ENCODE measurements around the gene CCDC32.
A peak's percentile ranks its signal among the peaks of the same experiment; 100 is the strongest.

CCDC32 gene

GRCh38 chr15:40543082-40543481 lies 21.8 kb downstream of the CCDC32 start:
- Histone ChIP-seq H3K27me3 (no peaks in the 10 kb centered on the region), H3K4me1 (peaks cover 21 to 35% (median 28%) of the 10 kb centered on the region in 10 experiments), H3K27ac (0 out of 22 replicates have a peak overlapping the region, but pooled peaks of 1 of the 11 experiments have one; percentile 23), H3K4me3 (no peak overlapping the region), H3K36me3 (peaks cover 8 to 61% (median 17%) of the 10 kb centered on the region in 11 experiments; a peak in 19 of 22 replicates), H3K9me3 (replicated peaks in 1 of 11) (no peaks in the 10 kb centered on the region), H4K20me1 (peaks cover 0 to 41% (median 0%) of the 10 kb centered on the region in 11 experiments; a peak in 3 of 22 replicates), H3K4me2 (peak overlapping the region in 6 of 11 experiments; percentile 71 to 90 (median 76); a peak in 7 of 22 replicates), H3K9ac (no peak overlapping the region)
- TF ChIP-seq Cebpa-rat (IDR thresholded peaks at IDR 0.05) = no peak

- Histone ChIP-seq H4K20me1 (peaks cover 0 to 23% (median 0%) of the 10 kb centered on the region in 11 experiments; a peak in 3 of 22 replicates), H3K27me3 (no peaks in the 10 kb centered on the region), H3K9me3 (replicated peaks in 1 of 11) (peaks cover 0 to 13% (median 0%) of the 10 kb centered on the region in 11 experiments; a peak in 6 of 22 replicates), H3K4me2 (no peak overlapping the region), H3K36me3 (peaks cover 0 to 80% (median 8%) of the 10 kb centered on the region in 11 experiments; a peak in 8 of 22 replicates), H3K9ac (no peak overlapping the region), H3K4me3 (no peak overlapping the region), H3K4me1 (peaks cover 5 to 20% (median 15%) of the 10 kb centered on the region in 10 experiments), H3K27ac (no peak overlapping the region)
- TF ChIP-seq Cebpa-rat (IDR thresholded peaks at IDR 0.05) = no peak
These were observed 25.9 kb downstream of the CCDC32 start for GRCh38 chr15:40538976-40539375.

GRCh38 chr15:40536501-40536900 lies 28.3 kb downstream of the CCDC32 start:
- TF ChIP-seq Cebpa-rat (IDR thresholded peaks at IDR 0.05) = no peak

GRCh38 chr15:40534371-40534770 lies 30.5 kb downstream of the CCDC32 start:
- Histone ChIP-seq H3K4me3 (no peak overlapping the region), H3K36me3 (peaks cover 0 to 70% (median 8%) of the 10 kb centered on the region in 11 experiments; a peak in 8 of 22 replicates), H3K4me2 (peak overlapping the region in 3 of 11 experiments; percentile 2 to 29 (median 6); a peak in 3 of 22 replicates), H3K4me1 (peaks cover 0 to 10% (median 7%) of the 10 kb centered on the region in 10 experiments; a peak in 6 of 20 replicates), H3K27ac (no peak overlapping the region), H3K9ac (no peak overlapping the region), H3K9me3 (replicated peaks in 1 of 11) (peaks cover 0 to 15% (median 0%) of the 10 kb centered on the region in 11 experiments; a peak in 6 of 22 replicates), H4K20me1 (peaks cover 0 to 7% (median 0%) of the 10 kb centered on the region in 11 experiments; a peak in 1 of 22 replicates), H3K27me3 (no peaks in the 10 kb centered on the region)
- no peak for TF ChIP-seq Cebpa-rat (IDR thresholded peaks at IDR 0.05)

More at GRCh38 chr15:40536501-40536900, 28.3 kb downstream of the CCDC32 start:
- Histone ChIP-seq H4K20me1 (peaks cover 0 to 15% (median 0%) of the 10 kb centered on the region in 11 experiments; a peak in 1 of 22 replicates), H3K9me3 (replicated peaks in 1 of 11) (peaks cover 0 to 15% (median 0%) of the 10 kb centered on the region in 11 experiments; a peak in 6 of 22 replicates), H3K27ac (no peak overlapping the region), H3K9ac (no peak overlapping the region), H3K4me3 (no peak overlapping the region), H3K4me1 (peaks cover 0 to 10% (median 7%) of the 10 kb centered on the region in 10 experiments; a peak in 6 of 20 replicates), H3K27me3 (no peaks in the 10 kb centered on the region), H3K36me3 (peaks cover 0 to 84% (median 8%) of the 10 kb centered on the region in 11 experiments; a peak in 8 of 22 replicates), H3K4me2 (no peak overlapping the region)

- Histone ChIP-seq H3K9me3 (replicated peaks in 1 of 11) (peaks cover 0 to 15% (median 0%) of the 10 kb centered on the region in 11 experiments; a peak in 6 of 22 replicates), H3K4me1 (peaks cover 0 to 10% (median 7%) of the 10 kb centered on the region in 10 experiments; a peak in 6 of 20 replicates), H3K4me3 (no peak overlapping the region), H3K27ac (no peak overlapping the region), H3K27me3 (no peaks in the 10 kb centered on the region), H3K9ac (no peak overlapping the region), H3K4me2 (peak overlapping the region in 1 of 11 experiments; percentile 29; a peak in 2 of 22 replicates), H3K36me3 (peaks cover 0 to 65% (median 5%) of the 10 kb centered on the region in 11 experiments; a peak in 8 of 22 replicates), H4K20me1 (peaks cover 0 to 2% (median 0%) of the 10 kb centered on the region in 11 experiments; a peak in 1 of 22 replicates)
- TF ChIP-seq Cebpa-rat (IDR thresholded peaks at IDR 0.05) = no peak
These were observed 31.0 kb downstream of the CCDC32 start for GRCh38 chr15:40533763-40534364.

- Histone ChIP-seq H3K4me3 (no peak overlapping the region), H3K4me1 (no peaks in the 10 kb centered on the region), H3K9me3 (replicated peaks in 1 of 11) (peaks cover 0 to 2% (median 0%) of the 10 kb centered on the region in 11 experiments; a peak in 1 of 22 replicates), H3K27ac (no peak overlapping the region), H3K36me3 (peaks cover 0 to 15% (median 0%) of the 10 kb centered on the region in 11 experiments; a peak in 4 of 22 replicates), H4K20me1 (no peaks in the 10 kb centered on the region), H3K4me2 (no peak overlapping the region), H3K27me3 (no peaks in the 10 kb centered on the region), H3K9ac (no peak overlapping the region)
- TF ChIP-seq Cebpa-rat (IDR thresholded peaks at IDR 0.05) = no peak
These were observed 36.0 kb downstream of the CCDC32 start for GRCh38 chr15:40528801-40529200.

- Histone ChIP-seq H3K4me1 (peaks cover 0 to 11% (median 2%) of the 10 kb centered on the region in 10 experiments; a peak in 9 of 20 replicates), H3K4me3 (no peak overlapping the region), H3K9ac (no peak overlapping the region), H4K20me1 (no peaks in the 10 kb centered on the region), H3K9me3 (replicated peaks in 1 of 11) (no peaks in the 10 kb centered on the region), H3K4me2 (no peak overlapping the region), H3K36me3 (no peaks in the 10 kb centered on the region; a peak in 1 of 22 replicates), H3K27me3 (no peaks in the 10 kb centered on the region), H3K27ac (no peak overlapping the region)
- no peak for TF ChIP-seq Cebpa-rat (IDR thresholded peaks at IDR 0.05)
These were observed 39.0 kb downstream of the CCDC32 start for GRCh38 chr15:40525855-40526254.

- Histone ChIP-seq H3K4me2 (no peak overlapping the region), H4K20me1 (no peaks in the 10 kb centered on the region), H3K36me3 (no peaks in the 10 kb centered on the region; a peak in 1 of 22 replicates), H3K27me3 (no peaks in the 10 kb centered on the region), H3K9me3 (replicated peaks in 1 of 11) (no peaks in the 10 kb centered on the region), H3K27ac (no peak overlapping the region), H3K4me1 (peaks cover 0 to 16% (median 5%) of the 10 kb centered on the region in 10 experiments; a peak in 10 of 20 replicates), H3K4me3 (no peak overlapping the region), H3K9ac (no peak overlapping the region)
- TF ChIP-seq Cebpa-rat (IDR thresholded peaks at IDR 0.05) = no peak
These were observed 41.2 kb downstream of the CCDC32 start for GRCh38 chr15:40523611-40524010.

- H3K27me3 ChIP-seq = peaks cover 24 to 30% (median 26%) of the 10 kb centered on the region in 11 experiments
- H3K36me3 ChIP-seq = no peaks in the 10 kb centered on the region
- no peak for TF ChIP-seq Cebpa-rat (IDR thresholded peaks at IDR 0.05)
These were observed 48.5 kb downstream of the CCDC32 start for GRCh38 chr15:40516322-40516721.

More at GRCh38 chr15:40516322-40516721, 48.5 kb downstream of the CCDC32 start:
- Histone ChIP-seq H3K4me2 (no peak overlapping the region), H3K4me1 (peaks cover 5 to 13% (median 6%) of the 10 kb centered on the region in 10 experiments; a peak in 19 of 20 replicates), H3K9ac (no peak overlapping the region), H3K9me3 (replicated peaks in 1 of 11) (no peaks in the 10 kb centered on the region), H3K4me3 (no peak overlapping the region), H4K20me1 (peaks cover 0 to 13% (median 0%) of the 10 kb centered on the region in 11 experiments; a peak in 8 of 22 replicates), H3K27ac (no peak overlapping the region)
